HFFc6 (cell line): ENCODE results near the gene WDR26. TPM values are rescaled to one million over a fixed set of nuclear protein-coding genes. Genes with fewer than 3 reads are reported as not detected.

ENCODE experiments used
- DNase-seq: peaks from one replicate; pipeline ENCODE4 v3.0.0-alpha.2; 2018
- H3K27ac Mint-ChIP-seq: 2 replicates; pipeline ENCODE4 v1.8.0; 2020; ENCODE audit warnings: mild to moderate bottlenecking, mixed read lengths
- H3K27me3 Mint-ChIP-seq: 2 replicates; pipeline ENCODE4 v1.8.0; 2021; ENCODE audit warnings: mild to moderate bottlenecking, moderate library complexity, mixed read lengths; ENCODE audit not compliant: insufficient read depth
- H3K36me3 Mint-ChIP-seq: 2 replicates; pipeline ENCODE4 v1.8.0; 2021; ENCODE audit warnings: low read depth, mixed read lengths
- H3K4me1 Mint-ChIP-seq: 2 replicates; pipeline ENCODE4 v1.8.0; 2020; ENCODE audit warnings: low read depth, mixed read lengths
- H3K4me3 Mint-ChIP-seq: 2 replicates; pipeline ENCODE4 v1.8.0; 2020; ENCODE audit warnings: mild to moderate bottlenecking, moderate library complexity, mixed read lengths
- H3K9me3 Mint-ChIP-seq: 2 replicates; pipeline ENCODE4 v1.8.0; 2020; ENCODE audit warnings: mild to moderate bottlenecking, mixed read lengths
- CTCF ChIP-seq: fragments of 200-600 bp; sonication (generic); IDR thresholded peaks from 2 replicates; pipeline ENCODE4 v1.5.0; 2021; ENCODE audit warnings: antibody characterized with exemption, mild to moderate bottlenecking
- total RNA-seq, 6 experiments: library from RNA; stranded (reverse); fragmentation: NEBNext Ultra II Directional; extraction: Animal tissue kit (Norgen Biotek cat#: 25700); gene quantifications; 2 replicates in 1 of 6; 3 replicates in 5 of 6; pipeline ENCODE4 v1.2.3, GENCODE V29; 2021

The WDR26 gene
- total RNA-seq, 6 experiments from 2014 or later, result 85.4 to 105 (median 90.8) TPM

GRCh38 chr1:224368409-224368808 is 66.2 kb downstream of the WDR26 start:
- Mint-ChIP-seq H3K4me1 (no peaks in the 10 kb centered on the region), H3K4me3 (no peak overlapping the region), H3K36me3 (peaks cover 29% of the 10 kb centered on the region), H3K9me3 (no peaks in the 10 kb centered on the region), H3K27ac (no peak overlapping the region), H3K27me3 (no peaks in the 10 kb centered on the region)
- DNase-seq, result no peak
- no peak for TF ChIP-seq CTCF

GRCh38 chr1:224359207-224359606 is 75.4 kb downstream of the WDR26 start:
- Mint-ChIP-seq H3K4me3 (no peak overlapping the region), H3K27me3 (no peaks in the 10 kb centered on the region; the same call in 1 of the 2 replicates), H3K9me3 (no peaks in the 10 kb centered on the region), H3K4me1 (peaks cover 29% of the 10 kb centered on the region), H3K27ac (no peak overlapping the region), H3K36me3 (peaks cover 20% of the 10 kb centered on the region)
- DNase-seq, result no peak
- TF ChIP-seq CTCF, result no peak

- H3K4me1 Mint-ChIP-seq, result peaks cover 29% of the 10 kb centered on the region
- no peaks in the 10 kb centered on the region for H3K9me3 Mint-ChIP-seq
- H3K4me3 Mint-ChIP-seq, result peak overlapping the region; percentile 88
- no peaks in the 10 kb centered on the region; the same call in 1 of the 2 replicates for H3K27me3 Mint-ChIP-seq
- DNase-seq, result no peak
- no peak for TF ChIP-seq CTCF
- H3K27ac Mint-ChIP-seq, result peak overlapping the region; percentile 72; the same call in 1 of the 2 replicates
- peaks cover 16% of the 10 kb centered on the region; the same call in 1 of the 2 replicates for H3K36me3 Mint-ChIP-seq
Observed at GRCh38 chr1:224358237-224358636, 76.4 kb downstream of the WDR26 start.

- peaks cover 12% of the 10 kb centered on the region; the same call in 1 of the 2 replicates for H3K36me3 Mint-ChIP-seq
- peak overlapping the region; percentile 88 for H3K4me3 Mint-ChIP-seq
- peaks cover 29% of the 10 kb centered on the region for H3K4me1 Mint-ChIP-seq
- peak overlapping the region; percentile 72 for H3K27ac Mint-ChIP-seq
- no peaks in the 10 kb centered on the region; the same call in 1 of the 2 replicates for H3K27me3 Mint-ChIP-seq
- peak; percentile 32 for DNase-seq
- no peak for TF ChIP-seq CTCF
- H3K9me3 Mint-ChIP-seq, result no peaks in the 10 kb centered on the region
Observed at GRCh38 chr1:224357626-224358124, 76.9 kb downstream of the WDR26 start.

- Mint-ChIP-seq H3K27me3 (no peaks in the 10 kb centered on the region; the same call in 1 of the 2 replicates), H3K36me3 (peaks cover 6% of the 10 kb centered on the region; the same call in 1 of the 2 replicates), H3K4me3 (peak within 1 kb of the TSS; percentile 88), H3K4me1 (peaks cover 29% of the 10 kb centered on the region), H3K9me3 (no peaks in the 10 kb centered on the region), H3K27ac (peak within 1 kb of the TSS; percentile 72)
- DNase-seq, result peak; percentile 95
- no peak for TF ChIP-seq CTCF
Observed at GRCh38 chr1:224356685-224357625, 77.6 kb downstream of the WDR26 start, which contains the start of gene CNIH4. Gene CNIH4 (plus strand): TSS chr1:224356879. CDS start chr1:224356925, 46 bp downstream.
